ENCODE data around the gene KCNMA1. TPM values are rescaled to one million over a fixed set of nuclear protein-coding genes. Genes with fewer than 3 reads are reported as not detected.

KCNMA1 gene
- total RNA-seq, 4 donors from 2014 or later, result 68.4 to 170 (median 119) TPM

GRCh38 chr10:76922666-76923065 is 714.9 kb downstream of the KCNMA1 start:
- WGBS, 2 donors (ENCODE audit: low coverage in 1 of 2), result 71 to 85% methylated on average over 3 of the region's 3 CpGs
- intact Hi-C loops (cut with DNase I; ENCODE audit: low total_unique reads), result no loop called here
- H3K27ac ChIP-seq, result peak overlapping the region in 1 of 4 donors; percentile 15

GRCh38 chr10:76921383-76922010 is 716.1 kb downstream of the KCNMA1 start:
- 67 to 100% methylated on average over 1 to 2 of the region's 2 CpGs for WGBS, 2 donors (ENCODE audit: low coverage in 1 of 2)
- no peak for DNase-seq
- Histone ChIP-seq H3K27ac (peak overlapping the region in 1 of 4 donors; percentile 10), H3K36me3 (no peaks in the 10 kb centered on the region), H3K9me3 (no peaks in the 10 kb centered on the region), H3K4me3 (no peak overlapping the region), H3K4me1 (peaks cover 0 to 11% (median 0%) of the 10 kb centered on the region in 4 donors), H3K27me3 (no peaks in the 10 kb centered on the region)
- in situ Hi-C loops (cut with MboI; ENCODE audit: low pct_ligation_motif_present in 1 of 4, low pct_unique_long_range_greater_than_20kb in 1 of 4, low sequenced_read_pairs in 3 of 4), result no loop called here
- TF ChIP-seq, protein P1, sequence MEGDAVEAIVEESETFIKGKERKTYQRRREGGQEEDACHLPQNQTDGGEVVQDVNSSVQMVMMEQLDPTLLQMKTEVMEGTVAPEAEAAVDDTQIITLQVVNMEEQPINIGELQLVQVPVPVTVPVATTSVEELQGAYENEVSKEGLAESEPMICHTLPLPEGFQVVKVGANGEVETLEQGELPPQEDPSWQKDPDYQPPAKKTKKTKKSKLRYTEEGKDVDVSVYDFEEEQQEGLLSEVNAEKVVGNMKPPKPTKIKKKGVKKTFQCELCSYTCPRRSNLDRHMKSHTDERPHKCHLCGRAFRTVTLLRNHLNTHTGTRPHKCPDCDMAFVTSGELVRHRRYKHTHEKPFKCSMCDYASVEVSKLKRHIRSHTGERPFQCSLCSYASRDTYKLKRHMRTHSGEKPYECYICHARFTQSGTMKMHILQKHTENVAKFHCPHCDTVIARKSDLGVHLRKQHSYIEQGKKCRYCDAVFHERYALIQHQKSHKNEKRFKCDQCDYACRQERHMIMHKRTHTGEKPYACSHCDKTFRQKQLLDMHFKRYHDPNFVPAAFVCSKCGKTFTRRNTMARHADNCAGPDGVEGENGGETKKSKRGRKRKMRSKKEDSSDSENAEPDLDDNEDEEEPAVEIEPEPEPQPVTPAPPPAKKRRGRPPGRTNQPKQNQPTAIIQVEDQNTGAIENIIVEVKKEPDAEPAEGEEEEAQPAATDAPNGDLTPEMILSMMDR (IDR thresholded peaks at IDR 0.05), result no peak
- no peak for TF ChIP-seq POLR2AphosphoS5 (IDR thresholded peaks at IDR 0.05)
- TF ChIP-seq POLR2A (IDR thresholded peaks at IDR 0.05), result no peak
- TF ChIP-seq EP300 (IDR thresholded peaks at IDR 0.05; ENCODE audit: low read depth), result no peak
- intact Hi-C loops (cut with DNase I; ENCODE audit: low total_unique reads), result no loop called here

More at GRCh38 chr10:76922666-76923065, 714.9 kb downstream of the KCNMA1 start:
- Histone ChIP-seq H3K4me1 (peaks cover 0 to 11% (median 0%) of the 10 kb centered on the region in 4 donors), H3K36me3 (no peaks in the 10 kb centered on the region), H3K4me3 (no peak overlapping the region), H3K9me3 (no peaks in the 10 kb centered on the region), H3K27me3 (no peaks in the 10 kb centered on the region)
- DNase-seq, result no peak
- in situ Hi-C loops (cut with MboI; ENCODE audit: low pct_ligation_motif_present in 1 of 4, low pct_unique_long_range_greater_than_20kb in 1 of 4, low sequenced_read_pairs in 3 of 4), result no loop called here
- TF ChIP-seq, protein P1 (IDR thresholded peaks at IDR 0.05), result no peak
- no peak for TF ChIP-seq POLR2A (IDR thresholded peaks at IDR 0.05)
- TF ChIP-seq EP300 (IDR thresholded peaks at IDR 0.05; ENCODE audit: low read depth), result no peak
- no peak for TF ChIP-seq POLR2AphosphoS5 (IDR thresholded peaks at IDR 0.05)

GRCh38 chr10:76920581-76920980 is 717.0 kb downstream of the KCNMA1 start:
- in situ Hi-C loops (cut with MboI; ENCODE audit: low pct_ligation_motif_present in 1 of 4, low pct_unique_long_range_greater_than_20kb in 1 of 4, low sequenced_read_pairs in 3 of 4), result no loop called here
- Histone ChIP-seq H3K27ac (no peak overlapping the region), H3K9me3 (no peaks in the 10 kb centered on the region), H3K27me3 (no peaks in the 10 kb centered on the region), H3K4me1 (peaks cover 0 to 11% (median 0%) of the 10 kb centered on the region in 4 donors), H3K36me3 (no peaks in the 10 kb centered on the region), H3K4me3 (no peak overlapping the region)
- WGBS, 2 donors (ENCODE audit: low coverage in 1 of 2), result 95% methylated on average over 2 of the region's 2 CpGs; no CpG with 5 or more reads in 1 of the 2 donors
- intact Hi-C loops (cut with DNase I; ENCODE audit: low total_unique reads), result no loop called here
- TF ChIP-seq, protein P1 (IDR thresholded peaks at IDR 0.05), result no peak
- no peak for TF ChIP-seq EP300 (IDR thresholded peaks at IDR 0.05; ENCODE audit: low read depth)
- no peak for TF ChIP-seq POLR2AphosphoS5 (IDR thresholded peaks at IDR 0.05)
- TF ChIP-seq POLR2A (IDR thresholded peaks at IDR 0.05), result no peak
- no peak for DNase-seq

- in situ Hi-C loops (cut with MboI; ENCODE audit: low pct_ligation_motif_present in 1 of 4, low pct_unique_long_range_greater_than_20kb in 1 of 4, low sequenced_read_pairs in 3 of 4), result no loop called here
- no peak for DNase-seq
- peaks cover 0 to 11% (median 0%) of the 10 kb centered on the region in 4 donors for H3K4me1 ChIP-seq
- H3K27ac ChIP-seq, result no peak overlapping the region
- no peaks in the 10 kb centered on the region for H3K9me3 ChIP-seq
- H3K4me3 ChIP-seq, result no peak overlapping the region
- no peaks in the 10 kb centered on the region for H3K27me3 ChIP-seq
- intact Hi-C loops (cut with DNase I; ENCODE audit: low total_unique reads), result no loop called here
- H3K36me3 ChIP-seq, result no peaks in the 10 kb centered on the region
- no peak for TF ChIP-seq EP300 (IDR thresholded peaks at IDR 0.05; ENCODE audit: low read depth)
- no peak for TF ChIP-seq POLR2AphosphoS5 (IDR thresholded peaks at IDR 0.05)
- TF ChIP-seq POLR2A (IDR thresholded peaks at IDR 0.05), result no peak
- TF ChIP-seq, protein P1 (IDR thresholded peaks at IDR 0.05), result no peak
- 79 to 83% methylated on average over 1 of the region's 1 CpG for WGBS, 2 donors (ENCODE audit: low coverage in 1 of 2)
Observed at GRCh38 chr10:76918106-76918505, 719.5 kb downstream of the KCNMA1 start.
